ENCODE results near the gene FBXO15.

Gene FBXO15

GRCh38 chr18:74191577-74191976 is 43.9 kb upstream of the FBXO15 start:
- Histone ChIP-seq H3K27me3 (ENCODE audit: insufficient read depth, low read length, poor library complexity, severe bottlenecking) (no peaks in the 10 kb centered on the region), H3K9me2 (replicated peaks; ENCODE audit: low read depth, low read length) (no peaks in the 10 kb centered on the region), H3F3A (ENCODE audit: low read depth) (no peaks in the 10 kb centered on the region; the same call in 1 of the 2 replicates), H4K20me1 (ENCODE audit: insufficient read depth, low read length, poor library complexity, severe bottlenecking) (no peaks in the 10 kb centered on the region), H3K4me2 (ENCODE audit: low read depth, low read length, poor library complexity, severe bottlenecking) (no peak overlapping the region), H3K9me3 (ENCODE audit: insufficient read depth, low read depth, low read length) (no peaks in the 10 kb centered on the region), H3K36me3 (ENCODE audit: insufficient read depth, low read length) (no peaks in the 10 kb centered on the region), H3K4me1 (ENCODE audit: insufficient read depth, low read length, poor library complexity, severe bottlenecking) (no peaks in the 10 kb centered on the region), H3K4me3 (ENCODE audit: low read length, poor library complexity, severe bottlenecking) (no peak overlapping the region), H3K79me2 (ENCODE audit: insufficient read depth, low read length) (no peaks in the 10 kb centered on the region), H2AFZ (ENCODE audit: low read length) (no peak overlapping the region), H3K9ac (ENCODE audit: low read depth, low read length, poor library complexity, severe bottlenecking) (no peak overlapping the region)
- TF ChIP-seq CTCF (conservative IDR thresholded peaks at IDR 0.05; ENCODE audit: low read length) (no peak), EZH2phosphoT487 (IDR thresholded peaks at IDR 0.05; ENCODE audit: borderline replicate concordance) (no peak)

- Histone ChIP-seq H3K4me3 (ENCODE audit: low read length, poor library complexity, severe bottlenecking) (no peak overlapping the region), H3K27me3 (ENCODE audit: insufficient read depth, low read length, poor library complexity, severe bottlenecking) (no peaks in the 10 kb centered on the region), H3K9ac (ENCODE audit: low read depth, low read length, poor library complexity, severe bottlenecking) (no peak overlapping the region), H3K4me2 (ENCODE audit: low read depth, low read length, poor library complexity, severe bottlenecking) (no peak overlapping the region), H3K9me3 (ENCODE audit: insufficient read depth, low read depth, low read length) (no peaks in the 10 kb centered on the region), H3F3A (ENCODE audit: low read depth) (no peaks in the 10 kb centered on the region; the same call in 1 of the 2 replicates), H3K79me2 (ENCODE audit: insufficient read depth, low read length) (no peaks in the 10 kb centered on the region), H4K20me1 (ENCODE audit: insufficient read depth, low read length, poor library complexity, severe bottlenecking) (no peaks in the 10 kb centered on the region), H2AFZ (ENCODE audit: low read length) (no peak overlapping the region), H3K4me1 (ENCODE audit: insufficient read depth, low read length, poor library complexity, severe bottlenecking) (no peaks in the 10 kb centered on the region), H3K36me3 (ENCODE audit: insufficient read depth, low read length) (no peaks in the 10 kb centered on the region), H3K9me2 (replicated peaks; ENCODE audit: low read depth, low read length) (no peaks in the 10 kb centered on the region)
- TF ChIP-seq EZH2phosphoT487 (IDR thresholded peaks at IDR 0.05; ENCODE audit: borderline replicate concordance) (no peak), CTCF (conservative IDR thresholded peaks at IDR 0.05; ENCODE audit: low read length) (no peak)
Measured at GRCh38 chr18:74190086-74190485, 42.5 kb upstream of the FBXO15 start.

- Histone ChIP-seq H2AFZ (ENCODE audit: low read length) (no peak overlapping the region), H3K9me2 (replicated peaks; ENCODE audit: low read depth, low read length) (no peaks in the 10 kb centered on the region), H3K4me2 (ENCODE audit: low read depth, low read length, poor library complexity, severe bottlenecking) (no peak overlapping the region), H3K36me3 (ENCODE audit: insufficient read depth, low read length) (no peaks in the 10 kb centered on the region), H3K27me3 (ENCODE audit: insufficient read depth, low read length, poor library complexity, severe bottlenecking) (no peaks in the 10 kb centered on the region), H3K9ac (ENCODE audit: low read depth, low read length, poor library complexity, severe bottlenecking) (no peak overlapping the region), H3F3A (ENCODE audit: low read depth) (no peaks in the 10 kb centered on the region), H3K4me1 (ENCODE audit: insufficient read depth, low read length, poor library complexity, severe bottlenecking) (no peaks in the 10 kb centered on the region), H4K20me1 (ENCODE audit: insufficient read depth, low read length, poor library complexity, severe bottlenecking) (no peaks in the 10 kb centered on the region), H3K4me3 (ENCODE audit: low read length, poor library complexity, severe bottlenecking) (no peak overlapping the region), H3K9me3 (ENCODE audit: insufficient read depth, low read depth, low read length) (no peaks in the 10 kb centered on the region), H3K79me2 (ENCODE audit: insufficient read depth, low read length) (no peaks in the 10 kb centered on the region)
- TF ChIP-seq CTCF (conservative IDR thresholded peaks at IDR 0.05; ENCODE audit: low read length) (no peak), EZH2phosphoT487 (IDR thresholded peaks at IDR 0.05; ENCODE audit: borderline replicate concordance) (no peak)
Measured at GRCh38 chr18:74186661-74187060, 39.0 kb upstream of the FBXO15 start.

Measured in Loucy (cell line).